MM.1S (cell line): ENCODE measurements around the gene CTNNA3.

Experiments
- DNase-seq: peaks from one replicate; pipeline ENCODE4 v3.0.0-alpha.2; 2015
- H2AFZ ChIP-seq: fragments of 300-600 bp; sonication (generic); 2 replicates; pipeline ENCODE4 v1.6.0; 2016; ENCODE audit warnings: antibody characterized with exemption, low read length
- H3F3A ChIP-seq: fragments of 300-600 bp; sonication (generic); 2 replicates; pipeline ENCODE4 v1.6.1; 2016; ENCODE audit warnings: mild to moderate bottlenecking, antibody characterized with exemption, low read length, moderate library complexity, mixed read lengths; ENCODE audit not compliant: insufficient read depth
- H3K27ac ChIP-seq: fragments of 300-600 bp; sonication (generic); 2 replicates; pipeline ENCODE4 v1.5.1; 2016; ENCODE audit warnings: mild to moderate bottlenecking, low read length
- H3K27me3 ChIP-seq: fragments of 300-600 bp; sonication (generic); replicated peaks from 2 replicates; pipeline ENCODE4 v1.6.0; 2016; ENCODE audit warnings: low read length; ENCODE audit not compliant: insufficient read depth
- H3K36me3 ChIP-seq: fragments of 300-600 bp; sonication (generic); replicated peaks from 2 replicates; pipeline ENCODE4 v1.6.1; 2016; ENCODE audit warnings: mild to moderate bottlenecking, low read length, mixed read lengths; ENCODE audit not compliant: insufficient read depth
- H3K4me1 ChIP-seq: fragments of 300-600 bp; sonication (generic); 2 replicates; pipeline ENCODE4 v1.6.1; 2016; ENCODE audit warnings: low read length, mixed read lengths
- H3K4me2 ChIP-seq: fragments of 300-600 bp; sonication (generic); 2 replicates; pipeline ENCODE4 v1.6.0; 2016; ENCODE audit warnings: low read depth, low read length
- H3K4me3 ChIP-seq: fragments of 300-600 bp; sonication (generic); 2 replicates; pipeline ENCODE4 v1.5.1; 2016; ENCODE audit warnings: low read length, mixed read lengths
- H3K79me2 ChIP-seq: fragments of 300-600 bp; sonication (generic); 2 replicates; pipeline ENCODE4 v1.6.1; 2016; ENCODE audit warnings: mixed run types, low read length, mixed read lengths
- H3K9ac ChIP-seq: fragments of 300-600 bp; sonication (generic); 2 replicates; pipeline ENCODE4 v1.6.1; 2016; ENCODE audit warnings: low read length, mixed read lengths
- H3K9me2 ChIP-seq: fragments of 300-600 bp; sonication (generic); replicated peaks from 2 replicates; pipeline ENCODE4 v1.6.1; 2016; ENCODE audit warnings: mild to moderate bottlenecking, low read length, mixed read lengths; ENCODE audit not compliant: insufficient read depth
- H3K9me3 ChIP-seq: fragments of 300-600 bp; sonication (generic); replicated peaks from 2 replicates; pipeline ENCODE4 v1.6.1; 2016; ENCODE audit warnings: mild to moderate bottlenecking, low read length, mixed read lengths; ENCODE audit not compliant: insufficient read depth
- H4K20me1 ChIP-seq: fragments of 300-600 bp; sonication (generic); 2 replicates; pipeline ENCODE4 v1.6.1; 2016; ENCODE audit warnings: mild to moderate bottlenecking, low read length, moderate library complexity, mixed read lengths; ENCODE audit not compliant: insufficient read depth
- CTCF ChIP-seq: fragments of 300-600 bp; sonication (generic); IDR thresholded peaks from 2 replicates; pipeline ENCODE4 v1.5.1; 2016; ENCODE audit warnings: antibody characterized with exemption, low read length, mixed read lengths
- EZH2 ChIP-seq: fragments of 300-600 bp; sonication (generic); optimal IDR thresholded peaks from 2 replicates; pipeline ENCODE3; 2017; ENCODE audit warnings: low read depth, mild to moderate bottlenecking, antibody characterized with exemption, low read length, mixed read lengths
- EZH2phosphoT487 ChIP-seq: fragments of 300-600 bp; sonication (generic); IDR thresholded peaks from 2 replicates; pipeline ENCODE4 v1.6.1; 2018; ENCODE audit warnings: antibody characterized with exemption, low read length

The CTNNA3 gene

GRCh38 chr10:67506083-67506756, 189.8 kb downstream of the CTNNA3 start:
- no peaks in the 10 kb centered on the region for H3F3A ChIP-seq
- no peaks in the 10 kb centered on the region for H3K9me3 ChIP-seq
- TF ChIP-seq CTCF (no peak), EZH2phosphoT487 (no peak)
- no peaks in the 10 kb centered on the region for H3K79me2 ChIP-seq
- no peak overlapping the region for H3K4me2 ChIP-seq
- no peaks in the 10 kb centered on the region for H4K20me1 ChIP-seq
- H2AFZ ChIP-seq = no peak overlapping the region
- H3K9me2 ChIP-seq = no peaks in the 10 kb centered on the region
- H3K4me1 ChIP-seq = no peaks in the 10 kb centered on the region
- no peak overlapping the region for H3K27ac ChIP-seq
- no peaks in the 10 kb centered on the region for H3K36me3 ChIP-seq
- H3K9ac ChIP-seq = no peak overlapping the region
- no peaks in the 10 kb centered on the region for H3K27me3 ChIP-seq
- no peak overlapping the region for H3K4me3 ChIP-seq
- no peak for DNase-seq

- Histone ChIP-seq H3K79me2 (no peaks in the 10 kb centered on the region), H3K4me2 (no peak overlapping the region), H2AFZ (no peak overlapping the region), H3K4me3 (no peak overlapping the region), H3K27me3 (no peaks in the 10 kb centered on the region), H3K9me2 (no peaks in the 10 kb centered on the region), H3K9me3 (no peaks in the 10 kb centered on the region), H3K9ac (no peak overlapping the region), H3K36me3 (no peaks in the 10 kb centered on the region), H3F3A (no peaks in the 10 kb centered on the region), H3K4me1 (no peaks in the 10 kb centered on the region), H4K20me1 (no peaks in the 10 kb centered on the region), H3K27ac (no peak overlapping the region)
- DNase-seq = no peak
- TF ChIP-seq EZH2 (no peak), EZH2phosphoT487 (no peak), CTCF (no peak)
Measured at GRCh38 chr10:67492317-67493019, 203.5 kb downstream of the CTNNA3 start.

GRCh38 chr10:67487906-67488619, 207.9 kb downstream of the CTNNA3 start:
- TF ChIP-seq EZH2phosphoT487 = no peak
- no peak for TF ChIP-seq CTCF
- TF ChIP-seq EZH2 = no peak
- H3K36me3 ChIP-seq = no peaks in the 10 kb centered on the region
- H3K9me2 ChIP-seq = no peaks in the 10 kb centered on the region
- no peaks in the 10 kb centered on the region for H3K9me3 ChIP-seq
- H3K9ac ChIP-seq = no peak overlapping the region
- no peak overlapping the region for H3K4me3 ChIP-seq
- no peaks in the 10 kb centered on the region for H3F3A ChIP-seq
- DNase-seq = no peak
- H3K4me2 ChIP-seq = no peak overlapping the region
- H3K27ac ChIP-seq = no peak overlapping the region
- H2AFZ ChIP-seq = no peak overlapping the region
- no peaks in the 10 kb centered on the region for H3K4me1 ChIP-seq
- no peaks in the 10 kb centered on the region for H3K27me3 ChIP-seq
- H3K79me2 ChIP-seq = no peaks in the 10 kb centered on the region
- no peaks in the 10 kb centered on the region for H4K20me1 ChIP-seq
